GM12878 (cell line): Measurements from ENCODE around the gene SAYSD1. TPM values are rescaled to one million over a fixed set of nuclear protein-coding genes. Genes with fewer than 3 reads are reported as not detected.

Experiments
- ATAC-seq: fragments of 200-7000 bp; cut with Tn5 transposase; 3 replicates; pipeline ENCODE4 v1.9.1; 2020; ENCODE audit warnings: mild to moderate bottlenecking, moderate library complexity
- BruUV-seq: library from RNA; stranded (reverse); fragments of 400-500 nt; replicated peaks from 2 replicates; lab custom pipeline; 2021; lab: Mats Ljungman, UMichigan
- CTCF ChIA-PET: fragments of 300-600 bp; sonication (Branson Sonifier 250); formaldehyde crosslinking; extraction: SDS; loops from one replicate; lab custom pipeline; 2021; ENCODE audit warnings: inconsistent platforms; lab: Yijun Ruan, JAX
- POLR2A ChIA-PET: fragments of 350-600 bp; formaldehyde crosslinking; extraction: SDS; loops from one replicate; lab custom pipeline; 2021; ENCODE audit warnings: inconsistent platforms; lab: Charles Lee
- RAD21 ChIA-PET: fragments of 300-600 bp; sonication (Branson Sonifier 250); formaldehyde crosslinking; loops from one replicate; lab custom pipeline; 2023; ENCODE audit warnings: antibody characterized with exemption; ENCODE audit not compliant: unreplicated experiment; lab: Charles Lee
- SMC1A ChIA-PET: fragments of 300-600 bp; sonication (Branson Sonifier 250); formaldehyde crosslinking; loops from one replicate; lab custom pipeline; 2023; ENCODE audit not compliant: unreplicated experiment, uncharacterized antibody; lab: Charles Lee
- DNase-seq: peaks from one replicate; pipeline ENCODE4 v3.0.0-alpha.2; 2011; ENCODE audit warnings: low read depth, low spot score
- FAIRE-seq: peaks from 3 replicates; lab custom pipeline; 2011; peaks lifted over from hg19 to GRCh38; lab: Jason Lieb, UNC
- H2AFZ ChIP-seq: 2 replicates; pipeline ENCODE4 v1.6.0; 2011; ENCODE audit warnings: low read depth, low read length, control low read depth; ENCODE audit not compliant: control insufficient read depth
- H3K27ac ChIP-seq: 2 replicates; pipeline ENCODE4 v1.5.1; 2011; ENCODE audit warnings: control low read depth; ENCODE audit not compliant: control insufficient read depth, insufficient read depth
- H3K27me3 ChIP-seq, 2 experiments: replicated peaks in 1 of 2; 2 replicates each; pipeline versions ENCODE4 v1.6.0 to v1.6.1; 2011; ENCODE audit warnings: low read length in 1 of 2; ENCODE audit not compliant: control insufficient read depth in 2 of 2, insufficient read depth in 2 of 2
- H3K36me3 ChIP-seq, 2 experiments: 2 replicates each; pipeline ENCODE4 v1.5.1; 2011; ENCODE audit warnings: low read length in 1 of 2; ENCODE audit not compliant: control insufficient read depth in 2 of 2, insufficient read depth in 2 of 2
- H3K4me1 ChIP-seq: 2 replicates; pipeline ENCODE4 v1.6.1; 2011; ENCODE audit warnings: mild to moderate bottlenecking, low read length, moderate library complexity, mixed read lengths; ENCODE audit not compliant: control insufficient read depth, insufficient read depth
- H3K4me2 ChIP-seq: 2 replicates; pipeline ENCODE4 v1.6.0; 2011; ENCODE audit warnings: control low read depth; ENCODE audit not compliant: control insufficient read depth, insufficient read depth
- H3K4me3 ChIP-seq: fragments of 200-600 bp; sonication (generic); 2 replicates; pipeline ENCODE4 v1.5.1; 2016
- H3K79me2 ChIP-seq: 2 replicates; pipeline ENCODE4 v1.6.0; 2011; ENCODE audit warnings: low read length; ENCODE audit not compliant: control insufficient read depth, insufficient read depth
- H3K9ac ChIP-seq: 2 replicates; pipeline ENCODE4 v1.8.0; 2011; ENCODE audit warnings: low read length, control low read depth, mixed read lengths; ENCODE audit not compliant: control insufficient read depth, insufficient read depth
- H3K9me3 ChIP-seq: replicated peaks from 3 replicates; pipeline ENCODE4 v1.5.1; 2011; ENCODE audit warnings: mild to moderate bottlenecking, low read length; ENCODE audit not compliant: control insufficient read depth, insufficient read depth
- H4K20me1 ChIP-seq: 2 replicates; pipeline ENCODE4 v1.6.0; 2011; ENCODE audit not compliant: control insufficient read depth, insufficient read depth
- POLR2AphosphoS2 ChIP-seq: IDR thresholded peaks from 2 replicates; pipeline ENCODE4 v1.6.1; 2011; ENCODE audit warnings: low read depth, mild to moderate bottlenecking, low read length, improper control_type of control experiment, moderate library complexity
- RB1 ChIP-seq: fragments of 450-650 bp; formaldehyde crosslinking; IDR thresholded peaks from 2 replicates; pipeline ENCODE4 v1.6.1; 2017; ENCODE audit warnings: mild to moderate bottlenecking, borderline replicate concordance
- RELA ChIP-seq: fragments of 450-650 bp; IDR thresholded peaks from 2 replicates; pipeline ENCODE4 v1.8.0; 2014; ENCODE audit warnings: borderline replicate concordance; ENCODE audit not compliant: partially characterized antibody
- RFX5 ChIP-seq: IDR thresholded peaks from 2 replicates; pipeline ENCODE4 v1.6.1; 2011; ENCODE audit warnings: low read depth, low read length, improper control_type of control experiment
- ZZZ3 ChIP-seq: IDR thresholded peaks from 2 replicates; pipeline ENCODE4 v1.6.1; 2011; ENCODE audit warnings: low read depth; ENCODE audit not compliant: control insufficient read depth, insufficient read length
- WGBS: methylation state at CpG from one replicate; pipeline ENCODE4 v1.1.6; 2016; ENCODE audit warnings: low lambda C conversion rate; ENCODE audit not compliant: insufficient replicate concordance, insufficient coverage; ENCODE audit errors: missing lambda C conversion rate; 5-methylcytosine and 5-hydroxymethylcytosine counted together
- in situ Hi-C: fragments of 300-500 bp; cut with MboI; formaldehyde crosslinking; loops from 9 replicates; pipeline ENCODE4 v1.14.3; 2018; ENCODE audit warnings: mixed read lengths
- intact Hi-C: fragments of 100-400 bp; cut with micrococcal nuclease; formaldehyde crosslinking; loops from one replicate; pipeline ENCODE4 v1.14.2; 2022; ENCODE audit not compliant: unreplicated experiment
- polyA plus RNA-seq, 11 experiments: library from polyadenylated mRNA; depleted of rRNA in 4 of 11; unstranded in 6 of 11; stranded (reverse) in 5 of 11; fragments of >200 nt; fragmentation: Nextera tagmentation in 4 of 11; fragmentation: Illumina TruSeq in 1 of 11; extraction: Ambion mirVana in 4 of 11; extraction: Trizol in 1 of 11; gene quantifications; 1 replicate in 1 of 11; 2 replicates in 10 of 11; pipeline versions ENCODE4 v1.2.1 to v1.2.3, GENCODE V29; 2011 to 2016; ENCODE audit warnings: inconsistent platforms in 2 of 11, missing spikeins in 2 of 11, low read depth in 1 of 11
- total RNA-seq, 4 experiments: library from RNA; depleted of rRNA in 3 of 4; stranded (reverse); fragments of >200 nt in 3 of 4; fragmentation: Illumina TruSeq in 1 of 4; extraction: Trizol in 1 of 4; gene quantifications; 2 replicates each; pipeline versions ENCODE4 v1.2.1 to v1.2.3, GENCODE V29; 2013 to 2021
- TF ChIP-seq, protein P1 (sequence below): IDR thresholded peaks from 2 replicates; pipeline ENCODE4 v1.6.1; 2011; ENCODE audit warnings: low read depth, mild to moderate bottlenecking, low read length, moderate library complexity, borderline replicate concordance; ENCODE audit errors: extremely low read depth
- TF ChIP-seq, protein P2 (sequence below): fragments of 450-650 bp; IDR thresholded peaks from 2 replicates; pipeline ENCODE4 v1.6.1; 2016; ENCODE audit warnings: mild to moderate bottlenecking
- TF ChIP-seq, protein P3 (sequence below): fragments of 450-650 bp; IDR thresholded peaks from 2 replicates; pipeline ENCODE4 v1.6.1; 2017; ENCODE audit warnings: mild to moderate bottlenecking, moderate library complexity
- TF ChIP-seq, protein P4 (sequence below): IDR thresholded peaks from 2 replicates; pipeline ENCODE4 v1.6.1; 2011; ENCODE audit warnings: borderline replicate concordance, low read depth, mild to moderate bottlenecking, moderate library complexity, low read length; ENCODE audit not compliant: insufficient read depth, poor library complexity, severe bottlenecking

The SAYSD1 gene
- total and polyA plus RNA-seq, 10 of the 15 experiments (the other 5 are each of a cell fraction or from before 2014, with no cell fraction given): 1.5 to 7.3 (median 6.4) TPM

DNA sequence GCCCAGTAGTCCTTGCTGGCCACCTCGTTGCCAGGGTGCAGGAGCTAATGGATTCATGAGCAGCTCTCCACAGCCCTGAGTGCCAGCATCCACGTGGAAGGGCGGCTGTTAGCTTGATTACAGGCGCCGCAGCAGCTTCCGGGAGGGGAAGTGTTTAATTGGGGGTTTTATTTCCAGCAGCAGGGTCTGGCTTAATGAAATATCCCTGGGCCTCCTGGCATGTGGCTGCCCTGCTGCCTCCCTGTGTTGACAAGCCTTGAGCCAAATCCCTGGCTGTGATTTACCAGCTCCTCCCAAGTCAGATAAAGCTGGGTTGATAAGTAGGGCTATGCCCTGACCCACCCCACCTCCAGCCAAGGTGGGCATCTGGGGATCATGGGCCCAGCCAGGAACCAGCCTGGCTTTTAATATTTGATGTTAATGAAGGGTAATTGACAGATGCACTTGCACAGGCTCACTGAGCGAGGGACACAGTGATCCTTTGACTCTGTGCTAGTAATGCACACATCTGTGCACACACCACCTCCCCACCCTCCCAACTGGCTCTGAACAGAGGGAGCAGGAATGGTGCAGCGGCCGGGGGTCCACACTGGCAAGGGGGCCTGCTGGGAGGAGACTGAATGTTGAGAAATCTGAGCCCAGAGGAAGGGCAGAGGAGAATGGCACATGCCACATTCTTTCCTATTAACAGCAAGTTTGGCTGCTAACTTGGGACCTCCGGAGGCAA is 52.8 kb downstream of the SAYSD1 start:
- H3K4me1 ChIP-seq: no peaks in the 10 kb centered on the region
- no peak overlapping the region for H3K27ac ChIP-seq
- ChIA-PET SMC1A (interaction anchor here (0.8 kb wide), 1 partner anchor 25 kb away, joined by 3 read pairs; no protein-coding TSS in a partner anchor), CTCF (interaction anchor here (0.7 to 0.8 kb wide), 2 partner anchors 31 to 353 kb away, joined by 3 read pairs; no protein-coding TSS in a partner anchor), POLR2A (no interaction called here), RAD21 (no interaction called here)
- ATAC-seq (no peak), FAIRE-seq (no peak), DNase-seq (no peak)
- no TSS peak for BruUV-seq
- H3K36me3 ChIP-seq: no peaks in the 10 kb centered on the region
- intact Hi-C loops: no loop called here
- in situ Hi-C loops: no loop called here
- no peaks in the 10 kb centered on the region for H4K20me1 ChIP-seq
- H2AFZ ChIP-seq: no peak overlapping the region
- no peak for TF ChIP-seq ZZZ3
- TF ChIP-seq, protein P1, sequence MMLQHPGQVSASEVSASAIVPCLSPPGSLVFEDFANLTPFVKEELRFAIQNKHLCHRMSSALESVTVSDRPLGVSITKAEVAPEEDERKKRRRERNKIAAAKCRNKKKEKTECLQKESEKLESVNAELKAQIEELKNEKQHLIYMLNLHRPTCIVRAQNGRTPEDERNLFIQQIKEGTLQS: no peak
- TF ChIP-seq, protein P2, sequence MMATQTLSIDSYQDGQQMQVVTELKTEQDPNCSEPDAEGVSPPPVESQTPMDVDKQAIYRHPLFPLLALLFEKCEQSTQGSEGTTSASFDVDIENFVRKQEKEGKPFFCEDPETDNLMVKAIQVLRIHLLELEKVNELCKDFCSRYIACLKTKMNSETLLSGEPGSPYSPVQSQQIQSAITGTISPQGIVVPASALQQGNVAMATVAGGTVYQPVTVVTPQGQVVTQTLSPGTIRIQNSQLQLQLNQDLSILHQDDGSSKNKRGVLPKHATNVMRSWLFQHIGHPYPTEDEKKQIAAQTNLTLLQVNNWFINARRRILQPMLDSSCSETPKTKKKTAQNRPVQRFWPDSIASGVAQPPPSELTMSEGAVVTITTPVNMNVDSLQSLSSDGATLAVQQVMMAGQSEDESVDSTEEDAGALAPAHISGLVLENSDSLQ: no peak
- TF ChIP-seq, protein P3, sequence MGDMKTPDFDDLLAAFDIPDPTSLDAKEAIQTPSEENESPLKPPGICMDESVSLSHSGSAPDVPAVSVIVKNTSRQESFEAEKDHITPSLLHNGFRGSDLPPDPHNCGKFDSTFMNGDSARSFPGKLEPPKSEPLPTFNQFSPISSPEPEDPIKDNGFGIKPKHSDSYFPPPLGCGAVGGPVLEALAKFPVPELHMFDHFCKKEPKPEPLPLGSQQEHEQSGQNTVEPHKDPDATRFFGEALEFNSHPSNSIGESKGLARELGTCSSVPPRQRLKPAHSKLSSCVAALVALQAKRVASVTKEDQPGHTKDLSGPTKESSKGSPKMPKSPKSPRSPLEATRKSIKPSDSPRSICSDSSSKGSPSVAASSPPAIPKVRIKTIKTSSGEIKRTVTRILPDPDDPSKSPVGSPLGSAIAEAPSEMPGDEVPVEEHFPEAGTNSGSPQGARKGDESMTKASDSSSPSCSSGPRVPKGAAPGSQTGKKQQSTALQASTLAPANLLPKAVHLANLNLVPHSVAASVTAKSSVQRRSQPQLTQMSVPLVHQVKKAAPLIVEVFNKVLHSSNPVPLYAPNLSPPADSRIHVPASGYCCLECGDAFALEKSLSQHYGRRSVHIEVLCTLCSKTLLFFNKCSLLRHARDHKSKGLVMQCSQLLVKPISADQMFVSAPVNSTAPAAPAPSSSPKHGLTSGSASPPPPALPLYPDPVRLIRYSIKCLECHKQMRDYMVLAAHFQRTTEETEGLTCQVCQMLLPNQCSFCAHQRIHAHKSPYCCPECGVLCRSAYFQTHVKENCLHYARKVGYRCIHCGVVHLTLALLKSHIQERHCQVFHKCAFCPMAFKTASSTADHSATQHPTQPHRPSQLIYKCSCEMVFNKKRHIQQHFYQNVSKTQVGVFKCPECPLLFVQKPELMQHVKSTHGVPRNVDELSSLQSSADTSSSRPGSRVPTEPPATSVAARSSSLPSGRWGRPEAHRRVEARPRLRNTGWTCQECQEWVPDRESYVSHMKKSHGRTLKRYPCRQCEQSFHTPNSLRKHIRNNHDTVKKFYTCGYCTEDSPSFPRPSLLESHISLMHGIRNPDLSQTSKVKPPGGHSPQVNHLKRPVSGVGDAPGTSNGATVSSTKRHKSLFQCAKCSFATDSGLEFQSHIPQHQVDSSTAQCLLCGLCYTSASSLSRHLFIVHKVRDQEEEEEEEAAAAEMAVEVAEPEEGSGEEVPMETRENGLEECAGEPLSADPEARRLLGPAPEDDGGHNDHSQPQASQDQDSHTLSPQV: no peak
- TF ChIP-seq, protein P4, sequence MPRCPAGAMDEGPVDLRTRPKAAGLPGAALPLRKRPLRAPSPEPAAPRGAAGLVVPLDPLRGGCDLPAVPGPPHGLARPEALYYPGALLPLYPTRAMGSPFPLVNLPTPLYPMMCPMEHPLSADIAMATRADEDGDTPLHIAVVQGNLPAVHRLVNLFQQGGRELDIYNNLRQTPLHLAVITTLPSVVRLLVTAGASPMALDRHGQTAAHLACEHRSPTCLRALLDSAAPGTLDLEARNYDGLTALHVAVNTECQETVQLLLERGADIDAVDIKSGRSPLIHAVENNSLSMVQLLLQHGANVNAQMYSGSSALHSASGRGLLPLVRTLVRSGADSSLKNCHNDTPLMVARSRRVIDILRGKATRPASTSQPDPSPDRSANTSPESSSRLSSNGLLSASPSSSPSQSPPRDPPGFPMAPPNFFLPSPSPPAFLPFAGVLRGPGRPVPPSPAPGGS: no peak
- TF ChIP-seq RB1: no peak
- TF ChIP-seq POLR2AphosphoS2: no peak
- TF ChIP-seq RFX5: no peak
- TF ChIP-seq RELA: no peak
- no peaks in the 10 kb centered on the region for H3K9me3 ChIP-seq
- no peaks in the 10 kb centered on the region for H3K79me2 ChIP-seq
- no peak overlapping the region for H3K4me2 ChIP-seq
- 53% methylated on average over 10 of the region's 10 CpGs for WGBS
- H3K4me3 ChIP-seq: no peak overlapping the region
- no peak overlapping the region for H3K9ac ChIP-seq
- peaks cover 0 to 6% of the 10 kb centered on the region in 2 experiments; a peak in 3 of 4 replicates for H3K27me3 ChIP-seq
